ENCODE results near the gene MMP17. TPM values are rescaled to one million over a fixed set of nuclear protein-coding genes. Genes with fewer than 3 reads are reported as not detected.

The MMP17 gene
- total and polyA plus RNA-seq, 2 donors (not counting 1 experiment from before 2014, with no cell fraction given), result 14.8 to 140 TPM

DNA sequence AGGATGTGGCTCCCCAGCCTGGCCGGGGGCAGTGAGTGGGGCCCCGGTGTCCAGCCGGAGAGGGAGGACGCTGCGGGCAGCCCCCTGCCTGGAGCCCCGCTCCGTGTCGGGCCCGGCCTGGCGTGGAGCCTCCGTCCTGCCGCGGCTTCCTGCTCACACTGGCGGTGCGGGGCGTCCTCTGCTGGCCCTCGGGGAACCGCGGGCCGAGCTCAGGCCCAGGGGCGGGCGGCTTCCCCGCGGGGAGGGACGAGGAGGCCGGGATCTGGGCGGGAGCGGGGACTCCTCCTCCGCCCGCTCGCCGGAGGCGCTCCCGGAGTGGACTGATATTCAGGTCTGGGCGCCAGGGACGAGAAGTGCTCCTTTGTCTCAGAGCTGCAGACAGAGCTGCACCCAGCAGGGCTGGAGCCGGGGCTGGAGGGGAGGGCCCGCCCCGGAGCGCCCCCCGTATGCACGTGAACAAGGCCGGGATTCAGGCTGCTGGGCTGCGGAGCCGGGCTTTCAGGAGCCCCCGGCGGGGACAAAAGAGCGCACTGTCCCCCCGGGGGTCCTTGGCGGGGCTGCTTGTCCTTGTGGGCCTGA, 2.2 kb downstream of the MMP17 start:
- intact Hi-C loops (cut with micrococcal nuclease), result loop anchor here (1.0 to 10.0 kb wide), 2 partner anchors 75 to 226 kb away; no protein-coding TSS in a partner anchor
- H3K9me3 Mint-ChIP-seq (ENCODE audit: insufficient read depth), result no peaks in the 10 kb centered on the region
- WGBS (ENCODE audit: insufficient coverage), result 1% methylated on average over 50 of the region's 50 CpGs
- CTCF ChIA-PET, result interaction anchor here (0.8 to 3.9 kb wide), 14 partner anchors 13 to 914 kb away, joined by 3 to 32 read pairs (median 4); partner anchors contain the start of gene EP400
- Histone ChIP-seq H3K27me3 (replicated peaks in 1 of 4; ENCODE audit: control extremely low read depth in 1 of 4, control insufficient read depth in 3 of 4, insufficient read depth in 4 of 4, low read length in 3 of 4) (peaks cover 0 to 17% (median 8%) of the 10 kb centered on the region in 4 experiments), H3K36me3 (replicated peaks in 1 of 2; ENCODE audit: control extremely low read depth in 1 of 2, control insufficient read depth in 1 of 2, extremely low read depth in 1 of 2, insufficient read depth in 2 of 2, low read length in 1 of 2) (no peaks in the 10 kb centered on the region), H3K9ac (ENCODE audit: low read length) (peak overlapping the region; percentile 69), H3K27ac (ENCODE audit: low read length in 2 of 2) (no peak overlapping the region), H3K79me2 (ENCODE audit: control insufficient read depth, insufficient read depth, low read length) (peaks cover 34% of the 10 kb centered on the region), H3K9me3 (ENCODE audit: control extremely low read depth in 1 of 3, control insufficient read depth in 2 of 3, insufficient read depth in 1 of 3, low read length in 2 of 3) (peaks cover 0 to 4% (median 0%) of the 10 kb centered on the region in 3 donors), H3K4me2 (replicated peaks; ENCODE audit: low read depth, low read length, poor library complexity, severe bottlenecking) (peak overlapping the region; percentile 97), H3K4me1 (ENCODE audit: control insufficient read depth in 2 of 2, insufficient read depth in 2 of 2, low read length in 2 of 2) (peaks cover 26 to 31% of the 10 kb centered on the region in 2 donors), H4K20me1 (ENCODE audit: control insufficient read depth, insufficient read depth, low read length, poor library complexity, severe bottlenecking) (peaks cover 56% of the 10 kb centered on the region), H3K4me3 (ENCODE audit: control extremely low read depth in 1 of 5, extremely low read depth in 1 of 5, insufficient read depth in 1 of 5, low read depth in 2 of 5, low read length in 4 of 5) (peak overlapping the region in 4 of 5 experiments; percentile 60 to 75 (median 67)), H2AFZ (ENCODE audit: insufficient read depth, low read depth, low read length, poor library complexity, severe bottlenecking) (peak overlapping the region; percentile 66)
- peak overlapping the region; percentile 79 for H3K4me3 Mint-ChIP-seq
- peaks cover 33% of the 10 kb centered on the region for H3K4me1 Mint-ChIP-seq
- ATAC-seq (ENCODE audit: low read depth) (peak; percentile 46), DNase-seq (peak; percentile 76)
- peak overlapping the region; percentile 20 for H3K27ac Mint-ChIP-seq
- POLR2A ChIA-PET, result interaction anchor here (0.6 to 0.8 kb wide), 4 partner anchors 118 to 227 kb away, joined by 3 to 9 read pairs (median 4); no protein-coding TSS in a partner anchor
- no peak for TF ChIP-seq EZH2 (IDR thresholded peaks at IDR 0.05; ENCODE audit: borderline replicate concordance, insufficient read depth, low read depth, low read length, poor library complexity, severe bottlenecking)
- peak; percentile 69 for TF ChIP-seq CTCF (IDR thresholded peaks at IDR 0.05)
- H3K27me3 Mint-ChIP-seq, result peaks cover 14% of the 10 kb centered on the region
